ENCODE measurements around the gene OR52A5.

GRCh38 chr11:5151713-5152153 is 13.6 kb upstream of the OR52A5 start:
- TF ChIP-seq CTCF (IDR thresholded peaks at IDR 0.05) (no peak), EP300 (IDR thresholded peaks at IDR 0.05) (no peak), POLR2A (IDR thresholded peaks at IDR 0.05) (no peak)
